ENCODE measurements around the gene KLF1.

DNA sequence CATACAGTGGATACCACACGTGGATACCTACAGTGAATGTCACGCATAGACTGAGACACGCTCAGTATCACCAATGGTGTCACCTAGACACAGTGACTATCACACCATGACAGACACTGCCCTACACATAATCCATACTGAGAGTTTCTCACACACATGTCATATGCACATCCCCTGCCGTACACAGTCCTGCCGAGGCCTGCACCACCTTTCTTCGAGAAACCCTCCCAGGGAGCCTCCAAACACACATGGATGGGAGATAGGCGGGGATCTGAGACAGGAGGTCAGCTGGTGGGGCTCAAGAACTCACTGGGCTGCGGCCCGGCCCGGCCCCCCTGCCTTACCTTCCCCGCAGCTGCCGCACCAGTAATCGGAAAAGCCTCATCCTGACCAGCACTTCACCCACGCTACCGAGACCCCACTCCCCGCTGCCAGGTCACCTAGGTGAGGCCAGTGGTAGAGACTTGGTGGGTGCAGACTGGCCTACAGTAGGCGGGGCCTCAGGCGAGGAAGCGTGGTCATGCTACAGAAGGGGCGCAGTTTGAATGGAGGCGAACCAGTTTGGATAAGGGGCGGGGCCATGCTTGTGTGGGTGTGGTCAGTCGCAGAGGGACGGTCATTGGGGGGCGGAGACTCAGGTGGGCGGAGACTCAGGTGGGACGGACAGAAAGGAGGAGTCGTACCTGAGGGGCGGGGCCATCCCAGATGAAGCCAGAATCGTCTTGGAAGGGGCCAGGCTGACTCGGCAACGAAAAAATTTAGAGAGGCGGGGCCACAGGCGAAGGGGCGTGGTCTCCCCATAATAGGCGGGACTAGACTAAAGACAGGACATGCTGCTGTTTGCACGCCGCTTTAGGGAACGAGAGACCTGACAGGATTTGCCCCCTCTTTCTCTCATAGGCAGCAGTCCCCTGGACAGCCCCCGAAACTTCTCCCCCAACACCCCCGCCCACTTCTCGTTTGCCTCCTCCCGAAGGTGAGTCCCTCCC, 46.6 kb downstream of the KLF1 start:
- TF ChIP-seq POLR2A (IDR thresholded peaks at IDR 0.05) = no peak
- TF ChIP-seq, protein P1, sequence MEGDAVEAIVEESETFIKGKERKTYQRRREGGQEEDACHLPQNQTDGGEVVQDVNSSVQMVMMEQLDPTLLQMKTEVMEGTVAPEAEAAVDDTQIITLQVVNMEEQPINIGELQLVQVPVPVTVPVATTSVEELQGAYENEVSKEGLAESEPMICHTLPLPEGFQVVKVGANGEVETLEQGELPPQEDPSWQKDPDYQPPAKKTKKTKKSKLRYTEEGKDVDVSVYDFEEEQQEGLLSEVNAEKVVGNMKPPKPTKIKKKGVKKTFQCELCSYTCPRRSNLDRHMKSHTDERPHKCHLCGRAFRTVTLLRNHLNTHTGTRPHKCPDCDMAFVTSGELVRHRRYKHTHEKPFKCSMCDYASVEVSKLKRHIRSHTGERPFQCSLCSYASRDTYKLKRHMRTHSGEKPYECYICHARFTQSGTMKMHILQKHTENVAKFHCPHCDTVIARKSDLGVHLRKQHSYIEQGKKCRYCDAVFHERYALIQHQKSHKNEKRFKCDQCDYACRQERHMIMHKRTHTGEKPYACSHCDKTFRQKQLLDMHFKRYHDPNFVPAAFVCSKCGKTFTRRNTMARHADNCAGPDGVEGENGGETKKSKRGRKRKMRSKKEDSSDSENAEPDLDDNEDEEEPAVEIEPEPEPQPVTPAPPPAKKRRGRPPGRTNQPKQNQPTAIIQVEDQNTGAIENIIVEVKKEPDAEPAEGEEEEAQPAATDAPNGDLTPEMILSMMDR (IDR thresholded peaks at IDR 0.05 in 4 of 5, conservative IDR thresholded peaks at IDR 0.05 in 1 of 5) = no peak
